Peyer's patch (tissue), 4 donors: Measurements from ENCODE around the gene PKP1.

Experiments
- POLR2A ChIP-seq, 2 donors: fragments of 450-650 bp; IDR thresholded peaks; one replicate each; pipeline ENCODE4 v1.5.1; 2017; ENCODE audit warnings: antibody characterized with exemption in 2 of 2, mild to moderate bottlenecking in 2 of 2, moderate library complexity in 2 of 2
- TF ChIP-seq, protein P1 (sequence below), 6 experiments: fragments of 450-650 bp in 4 of 6; fragments of 200-600 bp in 2 of 6; sonication (generic) in 1 of 6; IDR thresholded peaks; one replicate each; pipeline ENCODE4 v1.5.1; 2017 to 2019; ENCODE audit warnings: antibody characterized with exemption in 6 of 6, mild to moderate bottlenecking in 3 of 6, moderate library complexity in 1 of 6

DNA sequence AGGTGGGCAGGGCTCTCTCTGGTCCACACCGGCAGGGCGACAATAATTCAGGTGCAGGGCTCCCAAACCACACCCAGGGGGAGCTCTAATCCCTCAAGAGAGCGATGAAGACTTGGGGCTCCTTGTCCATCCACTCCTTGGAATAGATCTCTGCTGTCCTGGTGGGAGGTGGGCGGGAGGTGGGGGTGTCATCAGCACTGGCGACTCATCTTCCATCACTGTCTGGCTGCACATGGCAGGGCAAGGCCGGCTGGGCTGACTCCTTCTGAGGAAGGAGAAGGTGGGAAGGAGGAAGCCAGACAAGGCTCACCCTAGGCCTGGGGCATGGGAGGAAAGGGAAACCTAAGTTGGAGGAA, 64.9 kb downstream of the PKP1 start:
- TF ChIP-seq, protein P1, sequence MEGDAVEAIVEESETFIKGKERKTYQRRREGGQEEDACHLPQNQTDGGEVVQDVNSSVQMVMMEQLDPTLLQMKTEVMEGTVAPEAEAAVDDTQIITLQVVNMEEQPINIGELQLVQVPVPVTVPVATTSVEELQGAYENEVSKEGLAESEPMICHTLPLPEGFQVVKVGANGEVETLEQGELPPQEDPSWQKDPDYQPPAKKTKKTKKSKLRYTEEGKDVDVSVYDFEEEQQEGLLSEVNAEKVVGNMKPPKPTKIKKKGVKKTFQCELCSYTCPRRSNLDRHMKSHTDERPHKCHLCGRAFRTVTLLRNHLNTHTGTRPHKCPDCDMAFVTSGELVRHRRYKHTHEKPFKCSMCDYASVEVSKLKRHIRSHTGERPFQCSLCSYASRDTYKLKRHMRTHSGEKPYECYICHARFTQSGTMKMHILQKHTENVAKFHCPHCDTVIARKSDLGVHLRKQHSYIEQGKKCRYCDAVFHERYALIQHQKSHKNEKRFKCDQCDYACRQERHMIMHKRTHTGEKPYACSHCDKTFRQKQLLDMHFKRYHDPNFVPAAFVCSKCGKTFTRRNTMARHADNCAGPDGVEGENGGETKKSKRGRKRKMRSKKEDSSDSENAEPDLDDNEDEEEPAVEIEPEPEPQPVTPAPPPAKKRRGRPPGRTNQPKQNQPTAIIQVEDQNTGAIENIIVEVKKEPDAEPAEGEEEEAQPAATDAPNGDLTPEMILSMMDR (IDR thresholded peaks at IDR 0.05) = peak in 4 of 6 experiments; percentile 36 to 60 (median 54)
- TF ChIP-seq POLR2A (IDR thresholded peaks at IDR 0.05) = no peak
